Skeletal muscle satellite cell (primary cell): Measurements from ENCODE around the gene HERPUD2.

Source experiments
- H3K27me3 ChIP-seq: 2 replicates; pipeline ENCODE4 v1.7.0; 2013; ENCODE audit warnings: low read length; ENCODE audit not compliant: control insufficient read depth, insufficient read depth
- H3K36me3 ChIP-seq: 2 replicates; pipeline ENCODE4 v1.7.0; 2013; ENCODE audit warnings: mild to moderate bottlenecking, control low read depth, low read length; ENCODE audit not compliant: insufficient read depth
- H3K4me1 ChIP-seq: 2 replicates; pipeline ENCODE4 v1.7.0; 2013; ENCODE audit warnings: low read length; ENCODE audit not compliant: control insufficient read depth, insufficient read depth
- H3K4me2 ChIP-seq: 2 replicates; pipeline ENCODE4 v1.7.0; 2013; ENCODE audit warnings: mild to moderate bottlenecking, low read length
- H3K4me3 ChIP-seq: 2 replicates; pipeline ENCODE4 v1.7.0; 2013; ENCODE audit warnings: low read length
- H3K9ac ChIP-seq: 2 replicates; pipeline ENCODE4 v1.7.0; 2013; ENCODE audit warnings: mild to moderate bottlenecking, low read depth, low read length, moderate library complexity
- H3K9me3 ChIP-seq: replicated peaks from 2 replicates; pipeline ENCODE4 v1.7.0; 2013; ENCODE audit warnings: mild to moderate bottlenecking, control low read depth, low read length

The HERPUD2 gene

GRCh38 chr7:35645691-35646090 is 49.2 kb downstream of the HERPUD2 start:
- H3K36me3 ChIP-seq, result peaks cover 7% of the 10 kb centered on the region

GRCh38 chr7:35630024-35630972 is 64.6 kb downstream of the HERPUD2 start:
- Histone ChIP-seq H3K36me3 (peaks cover 52% of the 10 kb centered on the region), H3K9ac (no peak overlapping the region), H3K4me2 (no peak overlapping the region), H3K9me3 (no peaks in the 10 kb centered on the region), H3K4me1 (peaks cover 10% of the 10 kb centered on the region), H3K4me3 (no peak overlapping the region), H3K27me3 (no peaks in the 10 kb centered on the region)

More at GRCh38 chr7:35645691-35646090, 49.2 kb downstream of the HERPUD2 start:
- Histone ChIP-seq H3K27me3 (no peaks in the 10 kb centered on the region), H3K4me2 (no peak overlapping the region), H3K9me3 (no peaks in the 10 kb centered on the region), H3K4me1 (peaks cover 10% of the 10 kb centered on the region), H3K4me3 (no peak overlapping the region), H3K9ac (no peak overlapping the region)

GRCh38 chr7:35624299-35625186 is 70.4 kb downstream of the HERPUD2 start:
- no peak overlapping the region for H3K9ac ChIP-seq
- no peak overlapping the region for H3K4me3 ChIP-seq
- no peaks in the 10 kb centered on the region for H3K4me1 ChIP-seq
- no peak overlapping the region for H3K4me2 ChIP-seq
- H3K36me3 ChIP-seq, result peaks cover 24% of the 10 kb centered on the region
- H3K27me3 ChIP-seq, result no peaks in the 10 kb centered on the region
- no peaks in the 10 kb centered on the region for H3K9me3 ChIP-seq

- no peak overlapping the region for H3K4me2 ChIP-seq
- no peak overlapping the region for H3K9ac ChIP-seq
- H3K4me3 ChIP-seq, result no peak overlapping the region
- no peaks in the 10 kb centered on the region for H3K4me1 ChIP-seq
- no peaks in the 10 kb centered on the region for H3K27me3 ChIP-seq
- peaks cover 17% of the 10 kb centered on the region for H3K36me3 ChIP-seq
- H3K9me3 ChIP-seq, result no peaks in the 10 kb centered on the region
These were observed 71.6 kb downstream of the HERPUD2 start for GRCh38 chr7:35623381-35623780.

GRCh38 chr7:35619863-35620262 is 75.1 kb downstream of the HERPUD2 start:
- Histone ChIP-seq H3K36me3 (peaks cover 6% of the 10 kb centered on the region), H3K9ac (no peak overlapping the region), H3K27me3 (no peaks in the 10 kb centered on the region), H3K4me2 (no peak overlapping the region), H3K4me1 (no peaks in the 10 kb centered on the region), H3K4me3 (no peak overlapping the region), H3K9me3 (no peaks in the 10 kb centered on the region)

- no peaks in the 10 kb centered on the region for H3K9me3 ChIP-seq
- no peaks in the 10 kb centered on the region for H3K27me3 ChIP-seq
- H3K9ac ChIP-seq, result no peak overlapping the region
- H3K4me3 ChIP-seq, result no peak overlapping the region
- peaks cover 6% of the 10 kb centered on the region for H3K36me3 ChIP-seq
- H3K4me2 ChIP-seq, result no peak overlapping the region
- H3K4me1 ChIP-seq, result no peaks in the 10 kb centered on the region
These were observed 77.9 kb downstream of the HERPUD2 start for GRCh38 chr7:35617041-35617440.

- H3K9ac ChIP-seq, result no peak overlapping the region
- H3K27me3 ChIP-seq, result no peaks in the 10 kb centered on the region
- no peak overlapping the region for H3K4me2 ChIP-seq
- H3K36me3 ChIP-seq, result no peaks in the 10 kb centered on the region
- no peak overlapping the region for H3K4me3 ChIP-seq
- H3K4me1 ChIP-seq, result no peaks in the 10 kb centered on the region
- H3K9me3 ChIP-seq, result no peaks in the 10 kb centered on the region
These were observed 81.8 kb downstream of the HERPUD2 start for GRCh38 chr7:35613150-35613549.

GRCh38 chr7:35605760-35606159 is 89.2 kb downstream of the HERPUD2 start:
- no peak overlapping the region for H3K9ac ChIP-seq
- H3K4me1 ChIP-seq, result peaks cover 10% of the 10 kb centered on the region
- no peaks in the 10 kb centered on the region for H3K9me3 ChIP-seq
- H3K4me3 ChIP-seq, result no peak overlapping the region
- H3K27me3 ChIP-seq, result no peaks in the 10 kb centered on the region
- peaks cover 5% of the 10 kb centered on the region for H3K36me3 ChIP-seq
- no peak overlapping the region for H3K4me2 ChIP-seq

- no peaks in the 10 kb centered on the region for H3K27me3 ChIP-seq
- peaks cover 10% of the 10 kb centered on the region for H3K4me1 ChIP-seq
- H3K36me3 ChIP-seq, result peaks cover 5% of the 10 kb centered on the region
- H3K9me3 ChIP-seq, result no peaks in the 10 kb centered on the region
- H3K4me3 ChIP-seq, result no peak overlapping the region
- H3K9ac ChIP-seq, result no peak overlapping the region
- no peak overlapping the region for H3K4me2 ChIP-seq
These were observed 90.3 kb downstream of the HERPUD2 start for GRCh38 chr7:35604595-35604994.

- Histone ChIP-seq H3K4me1 (peaks cover 9% of the 10 kb centered on the region), H3K36me3 (no peaks in the 10 kb centered on the region), H3K9ac (no peak overlapping the region), H3K4me2 (no peak overlapping the region), H3K9me3 (no peaks in the 10 kb centered on the region), H3K4me3 (no peak overlapping the region), H3K27me3 (no peaks in the 10 kb centered on the region)
These were observed 95.3 kb downstream of the HERPUD2 start for GRCh38 chr7:35599645-35600044.

- no peaks in the 10 kb centered on the region for H3K36me3 ChIP-seq
- H3K4me2 ChIP-seq, result no peak overlapping the region
- no peaks in the 10 kb centered on the region for H3K9me3 ChIP-seq
- H3K4me3 ChIP-seq, result no peak overlapping the region
- H3K27me3 ChIP-seq, result no peaks in the 10 kb centered on the region
- no peak overlapping the region for H3K9ac ChIP-seq
- H3K4me1 ChIP-seq, result peaks cover 9% of the 10 kb centered on the region
These were observed 95.9 kb downstream of the HERPUD2 start for GRCh38 chr7:35599061-35599460.
